Mucosa of rectum (tissue), 2 donors: ENCODE results near the gene TSN.
A peak's percentile ranks its signal among the peaks of the same experiment; 100 is the strongest.
"Not testable (repeated sequence)": the region's sequence is repeated elsewhere in the genome, so short reads cannot be mapped to it uniquely, and the experiment has no call there.

ENCODE experiments used
- H3K27ac ChIP-seq, 2 donors: one replicate each; pipeline ENCODE4 v1.7.0; 2013; ENCODE audit warnings: inconsistent platforms in 2 of 2, low read depth in 2 of 2, low read length in 2 of 2
- H3K27me3 ChIP-seq, 2 donors: one replicate each; pipeline ENCODE4 v1.7.0; 2013; ENCODE audit warnings: low read length in 2 of 2; ENCODE audit not compliant: control insufficient read depth in 2 of 2, insufficient read depth in 2 of 2
- H3K36me3 ChIP-seq, 2 donors: one replicate each; pipeline ENCODE4 v1.7.0; 2013; ENCODE audit warnings: low read length in 2 of 2; ENCODE audit not compliant: control insufficient read depth in 2 of 2, insufficient read depth in 2 of 2
- H3K4me1 ChIP-seq, 2 donors: one replicate each; pipeline ENCODE4 v1.7.0; 2013; ENCODE audit warnings: low read length in 2 of 2, mild to moderate bottlenecking in 1 of 2; ENCODE audit not compliant: control insufficient read depth in 2 of 2, insufficient read depth in 2 of 2
- H3K4me3 ChIP-seq, 2 donors: one replicate each; pipeline ENCODE4 v1.7.0; 2013; ENCODE audit warnings: low read length in 2 of 2
- H3K9ac ChIP-seq, 2 donors: one replicate each; pipeline ENCODE4 v1.7.0; 2013; ENCODE audit warnings: low read length in 2 of 2, low read depth in 1 of 2, mild to moderate bottlenecking in 1 of 2
- H3K9me3 ChIP-seq, 2 donors: one replicate each; pipeline ENCODE4 v1.7.0; 2013; ENCODE audit warnings: low read length in 2 of 2; ENCODE audit not compliant: control insufficient read depth in 2 of 2
- donor health status: healthy.
- donor health status: Normal muscosa, but diverticular disease.

The TSN gene

DNA sequence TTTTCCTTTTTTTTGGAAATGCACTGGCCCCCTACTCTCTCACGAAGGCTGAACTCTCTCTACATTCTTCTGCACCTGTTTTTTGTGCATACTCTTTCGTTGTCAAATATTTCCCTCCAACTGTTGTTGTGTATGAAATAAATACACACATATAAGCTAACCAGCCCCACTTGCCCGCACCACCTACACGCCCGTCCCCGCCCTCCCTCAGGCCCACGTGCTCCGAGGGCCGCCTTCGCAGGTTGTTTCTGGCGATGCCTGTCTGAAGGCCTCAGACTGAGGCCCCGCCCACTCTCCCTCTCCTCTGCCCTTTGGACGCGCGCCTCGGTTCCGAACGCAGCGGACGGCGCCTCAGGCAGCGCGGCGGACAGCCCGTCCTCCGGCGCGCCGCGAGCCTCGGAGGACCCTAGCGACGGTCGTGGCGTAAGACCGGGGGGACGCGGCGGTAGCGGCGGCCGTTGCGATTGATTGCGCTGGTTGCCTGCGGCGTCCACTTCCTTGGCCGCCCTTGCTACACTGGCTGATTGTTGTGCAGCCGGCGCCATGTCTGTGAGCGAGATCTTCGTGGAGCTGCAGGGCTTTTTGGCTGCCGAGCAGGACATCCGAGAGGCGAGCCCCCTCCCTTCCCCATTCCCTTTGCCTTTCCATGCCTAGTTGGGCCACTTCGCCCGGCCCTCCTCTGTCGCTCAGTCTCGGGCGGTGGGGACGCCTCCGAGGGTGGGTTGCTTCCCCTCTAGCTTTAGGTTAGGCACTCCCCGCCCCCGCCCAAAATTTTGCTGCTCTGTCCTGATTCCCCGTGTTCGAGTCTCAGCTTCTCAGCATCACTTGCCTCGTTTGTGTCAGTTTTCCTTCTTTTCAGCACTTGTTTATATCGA is at the start of gene TSN:
TSS of gene TSN (plus strand) at position 415 of the 875 bp plus-strand sequence. CDS start at position 544, 129 bp downstream.
- Histone ChIP-seq H3K27ac (peak within 1 kb of the TSS; percentile 54 to 74), H3K9ac (peak within 1 kb of the TSS; percentile 66 to 91), H3K36me3 (peaks cover 2 to 16% of the 10 kb centered on the region in 2 donors), H3K4me3 (peak within 1 kb of the TSS; percentile 87 to 100), H3K4me1 (peaks cover 9 to 13% of the 10 kb centered on the region in 2 donors), H3K9me3 (no peaks in the 10 kb centered on the region), H3K27me3 (no peaks in the 10 kb centered on the region)

DNA sequence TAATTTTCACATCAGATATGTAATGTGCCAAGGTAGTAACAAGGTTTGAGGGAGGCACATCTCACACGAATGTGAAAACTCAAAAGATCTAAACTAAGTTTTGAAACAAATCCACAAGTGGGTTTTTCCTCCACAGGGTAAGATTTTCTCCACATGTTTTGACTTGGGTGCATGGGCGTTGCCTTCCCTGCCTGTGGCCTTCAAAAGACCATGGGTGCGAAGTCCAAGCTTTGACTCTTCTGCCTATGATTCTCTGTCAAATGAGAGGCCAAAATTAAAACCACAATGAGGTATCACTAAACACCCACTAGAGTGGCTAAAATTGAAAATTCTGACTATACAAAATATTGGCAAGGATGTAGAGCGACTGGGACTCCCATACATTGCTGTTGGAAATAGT is 49.5 kb upstream of the TSN start:
- Histone ChIP-seq H3K27ac (no peak overlapping the region), H3K9ac (no peak overlapping the region), H3K4me3 (no peak overlapping the region), H3K27me3 (no peaks in the 10 kb centered on the region), H3K36me3 (no peaks in the 10 kb centered on the region), H3K9me3 (no peaks in the 10 kb centered on the region), H3K4me1 (peaks cover 0 to 3% of the 10 kb centered on the region in 2 donors)

DNA sequence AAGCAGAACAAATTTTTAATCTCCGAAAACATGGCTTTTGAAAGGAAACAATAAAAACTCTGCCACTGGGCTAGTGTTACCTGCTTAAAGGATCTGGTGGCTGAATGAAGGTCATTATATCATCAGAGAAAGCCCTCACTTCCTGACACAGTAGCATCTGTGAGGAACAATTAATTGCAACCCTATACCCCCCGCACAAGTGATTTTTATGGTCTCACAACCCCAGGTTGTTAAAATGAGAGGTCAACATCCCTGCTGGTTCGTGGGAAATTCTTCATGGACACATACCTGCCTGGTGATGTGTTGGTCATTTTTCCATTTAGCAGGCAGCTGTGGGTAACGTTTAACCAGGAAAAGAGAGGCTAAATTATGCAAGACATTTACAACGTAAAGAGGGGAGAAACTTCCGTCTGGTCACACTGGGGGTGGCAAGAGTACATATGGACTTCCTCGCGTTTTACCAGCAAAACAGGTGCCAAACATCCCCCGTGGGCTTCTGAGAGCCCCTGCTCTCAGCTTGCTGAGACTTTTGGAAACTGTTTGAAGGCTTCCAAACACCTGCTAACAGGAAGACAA is 48.0 kb upstream of the TSN start:
- no peaks in the 10 kb centered on the region for H3K9me3 ChIP-seq
- H3K27ac ChIP-seq = peak overlapping the region; percentile 70 to 76
- H3K4me3 ChIP-seq = peak overlapping the region; percentile 28 to 61
- H3K27me3 ChIP-seq = no peaks in the 10 kb centered on the region
- no peak overlapping the region for H3K9ac ChIP-seq
- peaks cover 0 to 3% of the 10 kb centered on the region in 2 donors for H3K4me1 ChIP-seq
- no peaks in the 10 kb centered on the region for H3K36me3 ChIP-seq

DNA sequence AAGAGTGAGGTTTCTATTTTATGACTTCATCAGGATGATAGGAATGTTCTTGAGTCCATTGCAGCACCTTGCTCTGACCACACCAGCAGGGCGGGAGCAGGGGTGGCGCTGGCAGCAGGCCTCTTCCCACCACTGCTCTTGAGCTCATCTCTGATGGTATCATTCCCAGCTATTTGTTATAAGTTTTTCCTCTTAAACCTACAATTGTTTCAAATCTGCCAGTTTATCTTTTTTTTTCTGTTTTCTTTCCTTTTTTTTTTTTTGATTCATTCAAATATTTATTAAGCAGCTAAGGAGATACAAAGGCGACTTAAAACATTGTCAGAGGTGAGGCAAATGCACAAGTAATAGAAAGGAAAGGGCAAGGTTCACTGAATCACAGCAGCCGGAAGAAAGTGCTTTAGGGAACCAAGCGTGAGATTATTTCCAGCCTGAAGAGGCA is 47.5 kb upstream of the TSN start:
- Histone ChIP-seq H3K36me3 (no peaks in the 10 kb centered on the region), H3K4me3 (peak overlapping the region; percentile 28 to 61), H3K27me3 (no peaks in the 10 kb centered on the region), H3K27ac (peak overlapping the region; percentile 70 to 76), H3K9me3 (no peaks in the 10 kb centered on the region), H3K4me1 (peaks cover 0 to 3% of the 10 kb centered on the region in 2 donors), H3K9ac (no peak overlapping the region)

DNA sequence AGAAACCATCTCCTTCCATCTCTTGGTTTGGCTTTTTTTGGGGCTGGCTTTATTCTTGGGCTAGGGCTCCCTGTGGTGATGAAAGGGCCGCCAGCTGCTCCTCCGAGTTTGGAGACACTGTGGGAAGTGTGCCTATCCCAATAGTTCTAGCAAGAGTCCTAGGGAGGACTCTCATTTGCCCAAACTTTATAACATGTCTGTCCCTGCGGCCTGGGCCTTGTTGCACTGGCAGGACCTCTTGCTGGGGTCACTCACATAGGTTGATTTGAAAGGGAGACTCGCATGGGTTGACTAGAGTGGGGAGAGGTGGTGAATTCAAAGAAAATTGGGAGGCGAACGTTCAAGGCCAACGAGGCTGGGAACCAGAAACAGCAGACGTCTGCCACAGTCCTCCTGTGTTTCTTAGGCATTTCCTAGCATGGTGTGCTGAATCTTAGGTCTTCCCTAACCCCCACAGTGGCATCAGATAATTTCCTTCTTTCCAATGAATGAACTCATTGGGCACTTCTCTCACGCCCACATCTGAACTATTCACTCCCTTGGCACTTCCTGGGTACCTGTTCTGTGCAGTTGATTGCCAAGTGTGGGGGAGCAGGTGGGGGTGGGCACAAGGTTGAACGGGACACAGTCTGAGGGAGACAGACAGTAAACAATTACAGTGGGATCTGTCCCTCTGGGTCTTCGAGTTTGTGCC is 45.5 kb upstream of the TSN start:
- Histone ChIP-seq H3K36me3 (no peaks in the 10 kb centered on the region), H3K9me3 (no peaks in the 10 kb centered on the region), H3K27ac (no peak overlapping the region), H3K27me3 (no peaks in the 10 kb centered on the region), H3K9ac (no peak overlapping the region), H3K4me1 (peaks cover 0 to 3% of the 10 kb centered on the region in 2 donors), H3K4me3 (no peak overlapping the region)

DNA sequence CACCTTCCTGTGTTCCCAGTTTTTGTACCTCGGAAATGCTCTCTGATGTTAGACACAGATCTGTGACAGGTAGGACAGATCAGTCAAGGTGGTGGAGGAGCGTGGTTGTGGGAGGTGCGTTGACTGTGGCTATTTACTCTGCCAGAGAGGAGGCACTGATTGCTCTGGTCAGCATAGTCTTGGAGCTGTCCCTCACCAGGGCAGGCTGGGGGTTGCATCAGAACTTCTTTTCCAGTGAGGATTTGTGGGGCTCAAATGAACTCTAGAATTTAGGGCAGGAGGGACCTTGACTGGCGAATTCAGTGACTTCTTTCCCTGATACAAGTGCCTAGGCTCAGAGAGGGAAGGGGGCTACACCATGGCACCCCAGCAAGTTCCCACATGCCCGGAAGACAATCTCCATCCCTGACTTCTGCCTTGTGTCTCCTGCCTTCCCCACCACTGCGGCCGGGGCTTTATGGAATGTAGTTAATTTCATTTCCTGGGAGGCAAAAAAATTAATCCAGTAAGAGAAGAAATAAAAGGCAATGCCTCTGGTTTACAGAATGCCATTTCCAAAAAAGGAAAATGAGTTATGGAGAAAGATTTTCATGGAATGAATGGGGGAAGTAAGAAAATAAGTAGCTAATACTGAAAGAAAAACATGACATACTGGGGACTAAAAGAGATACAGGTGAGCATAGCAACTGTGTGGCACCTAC is 44.8 kb upstream of the TSN start:
- no peaks in the 10 kb centered on the region for H3K36me3 ChIP-seq
- H3K27ac ChIP-seq = no peak overlapping the region
- H3K27me3 ChIP-seq = no peaks in the 10 kb centered on the region
- H3K9ac ChIP-seq = no peak overlapping the region
- H3K4me1 ChIP-seq = peaks cover 0 to 3% of the 10 kb centered on the region in 2 donors
- no peak overlapping the region for H3K4me3 ChIP-seq
- no peaks in the 10 kb centered on the region for H3K9me3 ChIP-seq

DNA sequence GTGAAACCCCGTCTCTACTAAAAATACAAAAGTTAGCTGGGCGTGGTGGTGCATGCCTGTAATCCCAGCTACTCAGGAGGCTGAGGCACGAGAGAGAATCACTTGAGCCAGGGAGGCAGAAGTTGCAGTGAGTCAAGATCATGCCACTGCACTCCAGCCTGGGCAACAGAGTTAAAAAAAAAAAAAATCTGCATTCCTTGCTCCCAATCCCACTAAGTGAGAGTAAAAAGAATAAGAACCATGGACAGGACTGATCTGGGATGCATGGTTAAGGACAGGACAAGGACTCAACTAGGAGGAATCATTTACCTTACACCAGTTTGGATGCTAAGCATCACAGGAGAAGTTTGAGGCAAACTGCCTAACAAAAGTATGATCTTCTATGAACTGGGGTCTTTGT is 44.0 kb upstream of the TSN start:
- H3K9me3 ChIP-seq, H3K36me3 ChIP-seq, H3K9ac ChIP-seq, H3K27ac ChIP-seq, H3K4me3 ChIP-seq, H3K4me1 ChIP-seq, H3K27me3 ChIP-seq: not testable (repeated sequence)

DNA sequence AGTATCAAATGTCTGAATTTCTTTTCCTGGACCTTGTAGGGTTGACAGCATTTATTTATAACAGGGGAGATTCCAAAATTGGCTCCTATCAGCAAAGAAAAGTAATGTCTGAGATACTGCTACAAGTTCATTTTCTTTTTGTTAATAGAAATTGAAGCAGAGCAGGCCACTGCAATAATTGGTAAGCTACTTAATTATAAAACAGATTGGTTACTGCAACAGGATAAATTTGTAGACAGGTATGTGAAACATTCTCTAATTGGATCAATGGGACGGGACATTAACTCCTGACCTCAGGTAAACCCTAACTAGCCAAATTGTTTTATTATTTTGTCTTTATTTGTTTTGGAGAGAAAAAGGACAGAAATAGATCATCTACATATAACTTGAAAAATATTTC is 39.3 kb upstream of the TSN start:
- Histone ChIP-seq H3K9me3 (no peaks in the 10 kb centered on the region), H3K27ac (no peak overlapping the region), H3K9ac (no peak overlapping the region), H3K4me3 (no peak overlapping the region), H3K4me1 (no peaks in the 10 kb centered on the region), H3K27me3 (no peaks in the 10 kb centered on the region), H3K36me3 (no peaks in the 10 kb centered on the region)

DNA sequence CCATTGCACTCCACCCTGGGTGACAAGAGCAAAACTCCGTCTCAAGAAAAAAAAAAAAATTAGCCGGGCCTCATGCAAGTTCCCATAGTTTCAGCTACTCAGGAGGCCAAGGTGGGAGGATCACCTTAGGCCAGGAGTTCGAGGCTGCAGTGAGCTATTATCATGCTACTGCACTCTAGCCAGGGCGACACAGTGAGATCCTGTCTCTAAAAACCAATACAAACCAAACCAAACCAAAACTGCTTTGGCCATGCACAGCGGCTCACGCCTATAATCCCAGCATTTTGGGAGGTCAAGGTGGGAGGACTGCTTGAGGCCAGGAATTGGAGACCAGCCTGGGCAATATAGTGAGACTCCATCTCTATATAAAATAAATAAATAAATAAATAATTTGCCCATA is 37.9 kb upstream of the TSN start:
- Histone ChIP-seq H3K9me3 (no peaks in the 10 kb centered on the region), H3K4me1 (no peaks in the 10 kb centered on the region), H3K27me3 (no peaks in the 10 kb centered on the region), H3K9ac (no peak overlapping the region), H3K27ac (no peak overlapping the region), H3K4me3 (no peak overlapping the region), H3K36me3 (no peaks in the 10 kb centered on the region)
